H9 (cell line): Measurements from ENCODE around the gene SRSF4. TPM values are rescaled to one million over a fixed set of nuclear protein-coding genes. Genes with fewer than 3 reads are reported as not detected.

ENCODE experiments used
- DNase-seq: peaks from one replicate; pipeline ENCODE4 v3.0.0-alpha.2; 2017
- H2AFZ ChIP-seq: one replicate; pipeline ENCODE4 v1.6.1; 2013; ENCODE audit warnings: mild to moderate bottlenecking, low read length, control low read depth, moderate library complexity
- H2AK5ac ChIP-seq: 2 replicates; pipeline ENCODE4 v1.6.1; 2013; ENCODE audit warnings: low read length, control low read depth, mixed read lengths; ENCODE audit not compliant: insufficient read length
- H2BK120ac ChIP-seq: one replicate; pipeline ENCODE4 v1.6.1; 2013; ENCODE audit warnings: low read depth, mild to moderate bottlenecking, low read length, control low read depth, inconsistent platforms; ENCODE audit not compliant: poor library complexity, severe bottlenecking
- H2BK12ac ChIP-seq: 2 replicates; pipeline ENCODE4 v1.6.1; 2013; ENCODE audit warnings: low read length, control low read depth, mixed read lengths, low read depth; ENCODE audit not compliant: insufficient read length
- H2BK15ac ChIP-seq: 2 replicates; pipeline ENCODE4 v1.6.1; 2013; ENCODE audit warnings: low read depth, low read length, control low read depth
- H2BK20ac ChIP-seq: one replicate; pipeline ENCODE4 v1.6.1; 2013; ENCODE audit warnings: low read depth, mild to moderate bottlenecking, low read length, control low read depth, inconsistent platforms; ENCODE audit not compliant: poor library complexity, severe bottlenecking
- H2BK5ac ChIP-seq: 2 replicates; pipeline ENCODE4 v1.6.1; 2013; ENCODE audit warnings: low read length, control low read depth, mixed read lengths; ENCODE audit not compliant: insufficient read length
- H3K14ac ChIP-seq: 2 replicates; pipeline ENCODE4 v1.6.1; 2013; ENCODE audit warnings: low read length, control low read depth; ENCODE audit not compliant: insufficient read depth
- H3K18ac ChIP-seq: 2 replicates; pipeline ENCODE4 v1.6.1; 2013; ENCODE audit warnings: low read depth, mild to moderate bottlenecking, mixed read lengths, low read length, control low read depth; ENCODE audit not compliant: insufficient read length
- H3K23ac ChIP-seq: 2 replicates; pipeline ENCODE4 v1.6.1; 2013; ENCODE audit warnings: low read length, control low read depth, mixed read lengths, low read depth; ENCODE audit not compliant: insufficient read length
- H3K23me2 ChIP-seq: 2 replicates; pipeline ENCODE4 v1.6.1; 2013; ENCODE audit warnings: low read depth, mild to moderate bottlenecking, mixed read lengths, low read length, control low read depth; ENCODE audit not compliant: insufficient read length, poor library complexity, severe bottlenecking
- H3K27ac ChIP-seq: 2 replicates; pipeline ENCODE4 v1.5.1; 2013; ENCODE audit warnings: low read length, control low read depth, mixed read lengths, low read depth; ENCODE audit not compliant: insufficient read length
- H3K27me3 ChIP-seq: 2 replicates; pipeline ENCODE4 v1.6.1; 2013; ENCODE audit warnings: low read length, control low read depth, inconsistent platforms; ENCODE audit not compliant: insufficient read depth
- H3K4ac ChIP-seq: 2 replicates; pipeline ENCODE4 v1.6.1; 2013; ENCODE audit warnings: low read depth, mild to moderate bottlenecking, control low read depth, inconsistent platforms, low read length, moderate library complexity
- H3K4me1 ChIP-seq: 2 replicates; pipeline ENCODE4 v1.6.1; 2013; ENCODE audit warnings: low read length, control low read depth, inconsistent platforms; ENCODE audit not compliant: insufficient read depth
- H3K4me2 ChIP-seq: 2 replicates; pipeline ENCODE4 v1.6.1; 2013; ENCODE audit warnings: low read length, control low read depth, mixed read lengths; ENCODE audit not compliant: insufficient read length, insufficient read depth
- H3K56ac ChIP-seq: 2 replicates; pipeline ENCODE4 v1.6.1; 2013; ENCODE audit warnings: low read depth, mild to moderate bottlenecking, mixed read lengths, low read length, control low read depth; ENCODE audit not compliant: insufficient read length
- H3K79me1 ChIP-seq: 2 replicates; pipeline ENCODE4 v1.6.1; 2013; ENCODE audit warnings: low read depth, mild to moderate bottlenecking, moderate library complexity, low read length, control low read depth, inconsistent platforms; ENCODE audit not compliant: insufficient read depth, poor library complexity, severe bottlenecking
- H3K79me2 ChIP-seq: 2 replicates; pipeline ENCODE4 v1.6.1; 2013; ENCODE audit warnings: low read length, control low read depth, inconsistent platforms; ENCODE audit not compliant: insufficient read depth
- H3K9ac ChIP-seq: 2 replicates; pipeline ENCODE4 v1.6.1; 2013; ENCODE audit warnings: low read length, control low read depth, mixed read lengths; ENCODE audit not compliant: insufficient read length; ENCODE audit errors: extremely low read depth
- H3K9me3 ChIP-seq: one replicate; pipeline ENCODE4 v1.6.1; 2013; ENCODE audit warnings: low read depth, low read length, inconsistent platforms; ENCODE audit not compliant: control insufficient read depth
- H3T11ph ChIP-seq: one replicate; pipeline ENCODE4 v1.6.1; 2013; ENCODE audit warnings: mild to moderate bottlenecking, low read length, control low read depth, inconsistent platforms
- H4K20me1 ChIP-seq: one replicate; pipeline ENCODE4 v1.6.1; 2013; ENCODE audit not compliant: control insufficient read depth, insufficient read length, insufficient read depth
- H4K5ac ChIP-seq: 2 replicates; pipeline ENCODE4 v1.6.1; 2013; ENCODE audit warnings: low read depth, mild to moderate bottlenecking, mixed read lengths, low read length, control low read depth; ENCODE audit not compliant: insufficient read length
- H4K8ac ChIP-seq: replicated peaks from 2 replicates; pipeline ENCODE4 v1.6.1; 2013; ENCODE audit warnings: low read length, control low read depth, mixed read lengths, low read depth; ENCODE audit not compliant: insufficient read length
- H4K91ac ChIP-seq: 2 replicates; pipeline ENCODE4 v1.6.1; 2013; ENCODE audit warnings: low read depth, mild to moderate bottlenecking, moderate library complexity, mixed read lengths, low read length, control low read depth; ENCODE audit not compliant: insufficient read length
- H3K27ac Mint-ChIP-seq, 3 experiments: 2 replicates in 2 of 3; 3 replicates in 1 of 3; pipeline ENCODE4 v1.8.0; 2020 to 2021; ENCODE audit warnings: mixed read lengths in 3 of 3, mild to moderate bottlenecking in 1 of 3, moderate library complexity in 1 of 3
- H3K27me3 Mint-ChIP-seq: 2 replicates; pipeline ENCODE4 v1.8.0; 2021; ENCODE audit warnings: low read depth, mild to moderate bottlenecking, moderate library complexity, mixed read lengths
- H3K36me3 Mint-ChIP-seq, 3 experiments: 2 replicates in 2 of 3; 3 replicates in 1 of 3; pipeline ENCODE4 v1.8.0; 2020 to 2021; ENCODE audit warnings: low read depth in 3 of 3, mixed read lengths in 3 of 3; ENCODE audit not compliant: insufficient read depth in 1 of 3
- H3K4me1 Mint-ChIP-seq, 2 experiments: 2 replicates each; pipeline ENCODE4 v1.8.0; 2020; ENCODE audit warnings: mixed read lengths in 2 of 2
- H3K4me3 Mint-ChIP-seq, 2 experiments: 2 replicates in 1 of 2; 3 replicates in 1 of 2; pipeline ENCODE4 v1.8.0; 2020 to 2021; ENCODE audit warnings: mild to moderate bottlenecking in 2 of 2, mixed read lengths in 2 of 2, moderate library complexity in 1 of 2
- H3K9me3 Mint-ChIP-seq, 2 experiments: 2 replicates in 1 of 2; 3 replicates in 1 of 2; pipeline ENCODE4 v1.8.0; 2020; ENCODE audit warnings: mild to moderate bottlenecking in 2 of 2, mixed read lengths in 2 of 2, moderate library complexity in 1 of 2
- CTCF ChIP-seq: fragments of 200-600 bp; sonication (generic); conservative IDR thresholded peaks from 3 replicates; pipeline ENCODE4 v1.8.0; 2021; ENCODE audit warnings: antibody characterized with exemption, mild to moderate bottlenecking
- WGBS: extraction: QIAGEN DNeasy Blood & Tissue Kit; methylation state at CpG from one replicate; pipeline ENCODE4 v1.1.7; 2013; ENCODE audit warnings: missing lambda C conversion rate, low lambda C conversion rate, mixed read lengths; ENCODE audit not compliant: insufficient read length; ENCODE audit errors: extremely low coverage; 5-methylcytosine and 5-hydroxymethylcytosine counted together
- total RNA-seq: library from RNA; stranded (reverse); gene quantifications from 2 replicates; pipeline ENCODE4 v1.2.1, GENCODE V29; 2021

SRSF4 gene
- total RNA-seq, 1 experiment from 2014 or later = 90.6 TPM

DNA sequence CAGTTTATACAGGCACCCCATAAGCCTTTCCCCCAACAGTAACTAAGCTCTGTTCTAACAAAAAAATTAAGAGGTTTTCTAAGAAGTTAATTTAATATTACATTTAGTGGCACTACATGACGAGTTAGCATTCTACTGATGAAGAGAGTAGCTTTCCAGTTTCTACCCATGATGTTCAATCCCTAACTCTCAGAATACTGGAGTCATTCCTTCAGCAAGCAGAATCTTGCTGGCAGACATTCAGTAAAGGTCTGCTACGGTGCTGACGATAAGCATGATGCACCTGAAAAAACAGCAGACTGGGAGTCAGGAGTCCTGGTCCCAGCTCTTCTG is 24.5 kb downstream of the SRSF4 start:
- H2BK15ac ChIP-seq = no peak overlapping the region
- no peak overlapping the region for H2BK120ac ChIP-seq
- no peak overlapping the region for H4K8ac ChIP-seq
- H3K56ac ChIP-seq = no peak overlapping the region
- no peaks in the 10 kb centered on the region for H3K27me3 Mint-ChIP-seq
- peaks cover 5% of the 10 kb centered on the region; the same call in 1 of the 2 replicates for H3K4me1 ChIP-seq
- H3K18ac ChIP-seq = no peak overlapping the region
- H2AK5ac ChIP-seq = no peak overlapping the region
- no peak overlapping the region for H3K27ac ChIP-seq
- DNase-seq = no peak
- no peak overlapping the region for H2AFZ ChIP-seq
- no peaks in the 10 kb centered on the region for H4K20me1 ChIP-seq
- TF ChIP-seq CTCF = no peak
- H3K4me2 ChIP-seq = no peak overlapping the region
- H4K91ac ChIP-seq = no peak overlapping the region
- H3K79me2 ChIP-seq = no peaks in the 10 kb centered on the region
- no CpG with 5 or more reads among the region's 3 CpGs for WGBS
- no peak overlapping the region for H3K23ac ChIP-seq
- no peak overlapping the region for H3K4ac ChIP-seq
- no peaks in the 10 kb centered on the region for H3K27me3 ChIP-seq
- H3K9me3 Mint-ChIP-seq = no peaks in the 10 kb centered on the region; a peak in 1 of 5 replicates
- no peak overlapping the region for H3T11ph ChIP-seq
- peak overlapping the region in 2 of 3 experiments; percentile 29 to 86; a peak in 2 of 7 replicates for H3K27ac Mint-ChIP-seq
- no peak overlapping the region for H4K5ac ChIP-seq
- H2BK12ac ChIP-seq = no peak overlapping the region
- no peak overlapping the region for H2BK20ac ChIP-seq
- H3K9ac ChIP-seq = no peak overlapping the region
- H3K14ac ChIP-seq = no peak overlapping the region
- peaks cover 41 to 80% (median 76%) of the 10 kb centered on the region in 3 experiments for H3K36me3 Mint-ChIP-seq
- peaks cover 8 to 10% of the 10 kb centered on the region in 2 experiments for H3K4me1 Mint-ChIP-seq
- no peaks in the 10 kb centered on the region for H3K9me3 ChIP-seq
- no peak overlapping the region for H3K4me3 Mint-ChIP-seq
- H3K23me2 ChIP-seq = no peaks in the 10 kb centered on the region
- no peaks in the 10 kb centered on the region for H3K79me1 ChIP-seq
- no peak overlapping the region for H2BK5ac ChIP-seq
